Frontal cortex (tissue), 4 donors: ENCODE data around the gene MAD1L1. TPM values are rescaled to one million over a fixed set of nuclear protein-coding genes. Genes with fewer than 3 reads are reported as not detected.
"Not testable (repeated sequence)": the region's sequence is repeated elsewhere in the genome, so short reads cannot be mapped to it uniquely, and the experiment has no call there.

ENCODE experiments used
- DNase-seq, 2 donors: peaks; one replicate each; pipeline ENCODE4 v3.0.0; 2012; ENCODE audit warnings: low spot score in 2 of 2
- FAIRE-seq: peaks from 2 replicates; lab custom pipeline; 2012; peaks lifted over from hg19 to GRCh38; lab: Jason Lieb, UNC
- total RNA-seq: library from RNA; depleted of rRNA; stranded (reverse); fragments of >200 nt; gene quantifications from one replicate; pipeline ENCODE4 v1.2.3, GENCODE V29; 2014
- donor health status: control.
- donor health status: control.
- donor health status: control.

Gene MAD1L1
- total RNA-seq, 1 donor from 2014 or later: 37.1 TPM

DNA sequence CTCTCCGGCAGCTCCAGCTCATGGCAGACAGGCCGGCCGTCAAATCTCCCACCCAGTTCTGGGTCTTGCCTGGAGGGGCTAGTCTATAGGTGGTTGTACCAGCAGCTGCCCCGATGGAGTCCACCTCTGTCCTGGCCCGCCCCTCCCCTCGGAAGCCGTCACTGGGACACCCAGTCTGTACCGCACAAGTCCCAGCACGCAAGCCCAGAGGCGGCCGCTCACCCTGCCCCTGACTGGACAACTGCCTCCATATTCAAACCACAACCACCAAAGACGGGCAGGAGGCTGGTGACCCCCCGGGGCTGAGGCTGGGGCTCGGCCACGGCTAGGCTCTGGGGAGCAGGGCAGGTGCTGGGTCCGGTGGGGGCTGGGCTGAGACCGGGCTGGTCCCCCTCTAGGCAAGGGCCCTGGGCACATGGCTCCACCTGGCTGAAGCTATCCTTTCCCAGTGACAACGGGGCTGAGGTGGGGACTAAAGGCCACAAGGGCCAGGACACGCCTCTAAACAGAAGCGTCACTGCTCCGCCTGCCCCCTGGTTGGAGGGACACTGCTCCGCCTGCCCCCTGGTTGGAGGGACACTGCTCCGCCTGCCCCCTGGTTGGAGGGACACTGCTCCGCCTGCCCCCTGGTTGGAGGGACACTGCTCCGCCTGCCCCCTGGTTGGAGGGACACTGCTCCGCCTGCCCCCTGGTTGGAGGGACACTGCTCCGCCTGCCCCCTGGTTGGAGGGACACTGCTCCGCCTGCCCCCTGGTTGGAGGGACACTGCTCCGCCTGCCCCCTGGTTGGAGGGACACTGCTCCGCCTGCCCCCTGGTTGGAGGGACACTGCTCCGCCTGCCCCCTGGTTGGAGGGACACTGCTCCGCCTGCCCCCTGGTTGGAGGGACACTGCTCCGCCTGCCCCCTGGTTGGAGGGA lies 371.6 kb downstream of the MAD1L1 start:
- FAIRE-seq: not testable (repeated sequence)

GRCh38 chr7:1859266-1860035 lies 373.3 kb downstream of the MAD1L1 start:
- DNase-seq (no peak), FAIRE-seq (no peak)

More for the DNA sequence above, 371.6 kb downstream of the MAD1L1 start:
- not testable (repeated sequence) for DNase-seq

DNA sequence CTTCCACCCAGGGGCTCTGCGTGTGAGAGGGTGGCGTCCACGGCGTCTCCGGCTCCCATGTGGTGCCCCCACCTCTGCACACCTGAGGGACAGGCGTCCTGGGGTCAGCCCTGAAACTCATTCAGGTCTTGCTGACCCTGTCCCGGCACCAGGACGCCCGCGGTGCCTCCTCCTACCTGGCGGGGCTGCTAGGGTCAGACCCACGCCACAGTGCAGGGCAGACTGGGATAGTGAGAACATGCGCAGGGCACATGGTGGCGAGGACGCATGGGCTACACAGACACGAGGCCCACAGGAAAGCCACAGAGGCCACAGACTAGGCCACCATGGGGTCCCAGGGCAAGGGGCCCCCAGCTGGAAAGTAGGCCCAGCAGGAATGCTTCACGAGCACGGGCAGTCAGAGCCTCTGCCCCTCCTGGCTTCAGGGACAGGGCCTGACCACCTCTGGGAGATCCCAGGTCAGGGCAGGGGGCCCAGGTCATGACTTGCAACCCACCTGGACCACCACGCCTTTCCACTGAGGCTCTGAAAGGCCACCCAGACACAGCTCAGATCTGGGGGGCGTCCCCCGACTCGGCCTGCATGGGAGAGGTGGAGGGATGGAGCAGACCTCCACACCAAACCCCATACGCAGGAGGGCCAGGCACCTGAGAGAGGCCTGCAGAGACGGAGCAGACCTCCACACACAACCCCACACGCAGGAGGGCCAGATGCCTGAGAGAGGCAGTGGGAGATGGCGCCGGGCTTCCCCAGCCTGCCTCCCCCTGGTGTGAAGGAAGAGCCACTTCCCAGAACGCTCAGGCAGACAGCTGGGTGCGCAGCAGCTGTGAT lies 374.1 kb downstream of the MAD1L1 start:
- no peak for DNase-seq
- no peak for FAIRE-seq

DNA sequence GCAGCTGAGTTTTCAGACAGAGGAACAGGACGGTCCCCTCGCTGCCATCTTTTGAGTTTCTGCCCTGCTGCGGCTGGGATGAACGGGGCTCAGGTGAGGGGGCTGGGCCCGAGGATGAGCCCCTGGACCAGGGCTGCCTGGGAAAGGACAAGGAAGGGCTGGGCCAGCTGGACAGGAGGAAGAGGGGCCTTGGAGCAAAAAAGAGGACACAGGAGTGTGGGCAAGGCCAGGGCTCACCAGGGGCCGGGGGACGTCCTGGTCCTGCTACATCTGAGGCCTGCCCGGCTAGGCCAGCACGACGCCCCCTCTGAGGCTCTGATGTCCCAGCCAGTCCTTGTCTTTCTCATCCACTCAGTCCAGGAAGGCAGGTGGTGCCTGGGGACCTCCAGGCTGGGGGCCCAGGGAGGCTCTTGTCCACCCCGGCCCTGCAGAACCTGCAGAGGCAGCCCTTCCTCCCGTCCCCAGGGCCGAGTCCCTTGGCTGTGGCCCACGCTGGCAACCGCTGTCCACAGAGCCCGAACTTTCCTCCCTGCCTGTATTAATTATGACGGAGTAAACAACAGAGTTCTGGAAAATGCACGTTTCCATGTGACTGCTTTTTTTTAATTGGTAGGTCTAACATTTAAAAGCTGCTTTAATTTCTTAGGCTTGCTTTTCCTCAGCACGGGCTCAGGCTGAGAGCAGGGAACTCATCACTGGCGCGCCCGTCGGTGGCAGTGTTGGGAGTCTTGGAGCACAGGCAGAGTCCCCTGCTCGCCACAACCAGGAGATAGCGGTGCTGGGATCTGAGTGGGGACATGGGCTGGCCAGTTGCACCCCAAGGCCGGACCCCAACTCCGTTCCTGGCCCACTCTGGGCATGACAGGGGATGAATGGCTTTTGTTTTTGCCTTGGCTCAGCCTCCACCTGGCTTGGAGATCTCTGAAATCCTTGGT lies 375.0 kb downstream of the MAD1L1 start:
- no peak for DNase-seq
- FAIRE-seq: no peak

GRCh38 chr7:1856888-1857441 lies 375.8 kb downstream of the MAD1L1 start:
- FAIRE-seq (no peak), DNase-seq (no peak)

GRCh38 chr7:1856161-1856887 lies 376.4 kb downstream of the MAD1L1 start:
- no peak for FAIRE-seq
- no peak for DNase-seq

GRCh38 chr7:1855725-1856160 lies 377.0 kb downstream of the MAD1L1 start:
- DNase-seq: no peak
- FAIRE-seq: no peak

- FAIRE-seq (no peak), DNase-seq (no peak)
Observed at GRCh38 chr7:1854866-1855724, 377.6 kb downstream of the MAD1L1 start.

DNA sequence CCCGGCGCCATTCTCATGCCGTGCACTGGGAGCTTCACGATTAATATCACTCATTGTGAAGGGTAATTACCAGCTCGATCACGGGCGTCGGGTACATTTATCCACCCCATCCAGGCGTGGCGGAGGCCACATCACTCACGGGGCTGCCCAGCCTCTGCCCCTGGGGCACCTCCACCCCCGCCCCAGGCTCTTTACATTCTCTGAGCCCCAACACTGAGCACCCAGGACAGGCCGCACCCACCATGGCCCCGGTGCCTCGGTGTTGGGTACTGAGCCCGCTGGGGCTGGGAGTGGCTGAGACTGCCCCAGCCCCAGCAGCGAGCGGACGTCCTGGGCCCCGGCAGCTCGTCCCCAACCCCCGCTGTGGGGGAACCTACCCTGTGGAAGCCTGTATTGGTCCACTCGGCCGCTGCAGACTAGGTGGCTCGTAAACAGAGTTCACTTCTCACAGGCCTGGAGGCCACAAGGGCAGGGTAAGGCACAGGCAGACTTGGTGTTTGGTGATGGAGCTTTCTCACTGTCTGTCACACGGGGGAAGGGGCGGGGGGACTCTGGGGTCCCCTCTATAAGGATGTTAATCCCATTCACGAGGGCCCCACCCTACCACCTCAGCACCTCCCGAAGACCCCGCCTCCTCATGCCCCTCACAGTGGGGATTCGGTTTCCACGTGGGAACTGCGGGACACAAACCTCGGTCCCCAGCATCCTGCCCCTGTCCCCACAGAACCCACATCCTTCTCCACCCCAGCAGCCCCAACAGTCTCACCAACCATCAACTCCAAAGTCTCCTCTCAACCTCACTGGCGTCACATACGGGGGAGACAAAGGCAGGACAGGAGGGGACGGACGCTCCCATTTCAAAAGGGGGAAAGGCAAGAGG lies 378.5 kb downstream of the MAD1L1 start:
- DNase-seq (no peak), FAIRE-seq (no peak)

DNA sequence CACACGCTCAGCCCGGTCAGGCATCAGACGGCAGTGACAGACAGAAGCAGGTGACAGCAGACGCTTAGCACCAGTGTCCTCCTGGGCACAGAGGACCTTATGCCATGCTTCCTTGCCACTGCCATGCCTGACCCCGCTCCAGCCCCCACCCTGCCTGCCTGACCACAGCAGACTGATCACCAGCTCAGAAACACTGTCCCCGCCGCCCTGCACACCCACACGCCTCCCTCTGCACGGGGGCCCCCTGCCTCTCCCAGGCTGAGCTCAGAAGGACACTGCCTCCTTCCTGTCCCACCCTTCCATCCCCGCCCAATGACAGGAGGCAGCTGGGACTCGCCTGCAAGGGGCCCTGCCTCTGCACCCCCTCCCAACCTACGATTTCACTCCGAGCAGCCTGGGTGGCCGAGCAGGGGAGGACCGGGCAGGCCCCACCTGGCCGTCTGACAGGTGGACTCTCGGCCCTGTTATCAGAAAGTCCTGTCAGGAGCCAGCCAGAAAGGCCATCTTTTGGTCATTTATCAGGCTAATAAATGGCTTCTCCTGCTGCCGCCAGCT lies 379.2 kb downstream of the MAD1L1 start:
- DNase-seq (no peak), FAIRE-seq (no peak)

DNA sequence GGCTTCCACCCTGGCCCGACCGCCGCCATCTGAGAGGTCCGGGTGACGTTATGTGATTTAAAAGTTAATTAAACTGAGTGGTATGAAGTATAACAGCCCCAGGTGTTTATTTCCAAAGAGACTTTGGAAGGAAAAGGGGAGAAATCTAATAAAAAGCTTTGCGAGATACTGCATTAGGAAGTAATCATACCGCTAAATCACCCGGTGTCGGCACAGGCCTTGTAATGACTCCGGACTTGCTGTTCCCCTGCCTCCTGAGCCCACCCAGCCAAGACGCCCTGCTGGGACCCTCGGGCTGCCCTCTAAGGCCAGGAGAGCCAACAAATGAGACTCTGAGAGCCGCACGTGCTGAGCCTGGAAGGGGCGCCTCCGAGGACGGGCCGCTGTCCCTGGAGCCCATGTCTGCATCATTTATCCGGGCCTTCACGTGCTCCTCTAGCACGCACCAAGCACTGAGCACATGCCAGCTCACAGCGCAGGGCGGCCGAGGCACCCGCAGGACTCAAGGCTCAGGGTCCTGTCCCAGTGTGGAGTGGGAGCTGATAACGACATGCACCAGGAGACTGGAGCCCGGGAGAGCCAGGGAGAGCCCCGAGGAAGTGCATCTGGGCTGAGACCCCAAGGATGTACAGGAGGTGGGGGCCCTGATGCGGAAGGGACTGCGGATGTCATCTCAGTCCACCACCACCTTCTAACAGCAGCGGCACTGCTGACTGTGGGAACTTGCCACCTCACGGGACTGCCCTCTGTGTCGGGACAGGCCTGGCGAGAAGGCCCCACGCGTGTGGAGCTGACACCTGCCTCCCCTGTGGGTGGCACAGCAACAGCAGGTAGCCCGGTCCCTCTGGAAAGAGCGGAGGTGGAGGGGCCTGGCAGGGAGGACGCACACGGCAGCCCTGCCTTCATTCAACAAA lies 380.0 kb downstream of the MAD1L1 start:
- FAIRE-seq (no peak), DNase-seq (no peak)

DNA sequence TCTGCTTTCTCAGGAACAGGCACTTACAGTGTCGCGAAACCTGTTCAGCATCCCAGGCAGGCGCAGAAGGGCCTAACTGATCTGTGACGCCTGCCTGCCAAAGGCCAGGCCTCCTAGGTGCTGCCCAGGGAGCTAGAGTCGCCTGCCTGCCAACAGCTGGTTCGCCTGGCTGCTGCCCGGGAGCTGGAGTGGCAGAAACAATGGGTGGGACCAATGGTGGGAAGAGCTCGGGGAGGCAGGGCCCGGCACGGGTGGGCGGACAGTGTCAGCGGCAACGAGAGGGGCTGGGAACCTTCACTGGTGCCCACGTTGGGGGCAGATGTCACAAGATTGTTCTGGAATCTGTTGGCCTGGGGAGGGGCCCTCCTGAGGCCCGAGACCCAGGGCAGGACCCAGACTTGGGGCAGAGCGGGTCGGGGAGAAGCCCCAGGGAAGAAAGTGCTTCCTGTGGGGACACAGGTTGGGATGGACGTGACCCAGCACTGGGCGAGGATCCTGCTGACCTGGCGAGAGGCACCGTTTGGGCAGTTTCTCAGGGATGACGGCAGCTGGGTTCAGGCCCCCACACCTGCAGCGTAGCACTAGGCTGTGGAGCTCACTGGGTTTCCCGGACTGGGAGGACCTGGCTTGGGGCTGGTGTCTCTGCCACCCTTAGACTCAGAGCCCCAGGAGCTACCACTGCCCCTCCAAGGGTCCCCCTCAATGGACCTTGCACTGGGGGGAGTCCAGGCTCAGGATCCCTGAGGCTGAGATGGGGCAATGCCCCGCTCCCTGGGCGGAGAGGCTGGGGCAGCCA lies 380.8 kb downstream of the MAD1L1 start:
- no peak for FAIRE-seq

DNA sequence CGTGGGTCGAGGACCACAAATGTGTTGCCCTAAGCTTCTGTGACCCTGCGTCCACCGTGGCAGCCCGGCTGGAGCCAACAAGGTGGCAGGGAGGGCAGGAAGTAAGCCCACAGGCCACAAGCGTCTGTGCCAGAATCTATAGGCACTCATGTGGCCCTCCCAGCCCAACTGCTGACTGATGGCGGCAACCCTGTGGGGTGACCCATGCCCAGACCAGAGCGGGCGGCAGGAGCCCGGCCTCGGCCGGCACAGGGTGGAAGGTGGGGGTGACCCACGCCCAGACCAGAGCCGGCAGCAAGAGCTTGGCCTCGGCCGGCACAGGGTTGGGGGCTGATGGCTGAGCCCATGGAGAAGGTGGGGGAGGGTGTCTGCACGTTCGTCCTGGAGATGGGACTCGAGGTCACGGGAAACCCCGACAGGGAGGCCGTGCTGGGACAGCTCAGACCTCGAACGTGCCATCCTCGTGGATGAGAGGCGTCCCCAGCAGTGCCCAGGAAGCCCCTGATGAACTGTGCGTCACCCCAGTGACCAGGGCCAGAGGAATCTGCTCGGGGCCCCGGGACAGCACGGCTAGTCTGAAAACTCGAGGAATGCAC lies 381.7 kb downstream of the MAD1L1 start:
- FAIRE-seq (no peak), DNase-seq (no peak)

More for the DNA sequence above, 380.8 kb downstream of the MAD1L1 start:
- no peak for DNase-seq
